Measurements from ENCODE around the gene FIS1.

- TF ChIP-seq, protein P1, sequence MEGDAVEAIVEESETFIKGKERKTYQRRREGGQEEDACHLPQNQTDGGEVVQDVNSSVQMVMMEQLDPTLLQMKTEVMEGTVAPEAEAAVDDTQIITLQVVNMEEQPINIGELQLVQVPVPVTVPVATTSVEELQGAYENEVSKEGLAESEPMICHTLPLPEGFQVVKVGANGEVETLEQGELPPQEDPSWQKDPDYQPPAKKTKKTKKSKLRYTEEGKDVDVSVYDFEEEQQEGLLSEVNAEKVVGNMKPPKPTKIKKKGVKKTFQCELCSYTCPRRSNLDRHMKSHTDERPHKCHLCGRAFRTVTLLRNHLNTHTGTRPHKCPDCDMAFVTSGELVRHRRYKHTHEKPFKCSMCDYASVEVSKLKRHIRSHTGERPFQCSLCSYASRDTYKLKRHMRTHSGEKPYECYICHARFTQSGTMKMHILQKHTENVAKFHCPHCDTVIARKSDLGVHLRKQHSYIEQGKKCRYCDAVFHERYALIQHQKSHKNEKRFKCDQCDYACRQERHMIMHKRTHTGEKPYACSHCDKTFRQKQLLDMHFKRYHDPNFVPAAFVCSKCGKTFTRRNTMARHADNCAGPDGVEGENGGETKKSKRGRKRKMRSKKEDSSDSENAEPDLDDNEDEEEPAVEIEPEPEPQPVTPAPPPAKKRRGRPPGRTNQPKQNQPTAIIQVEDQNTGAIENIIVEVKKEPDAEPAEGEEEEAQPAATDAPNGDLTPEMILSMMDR (IDR thresholded peaks at IDR 0.05), result no peak
- TF ChIP-seq POLR2AphosphoS5 (IDR thresholded peaks at IDR 0.05), result no peak
Observed at GRCh38 chr7:101273206-101273605, 28.3 kb upstream of the FIS1 start.
